ENCODE results near the gene SCMH1. TPM values are rescaled to one million over a fixed set of nuclear protein-coding genes. Genes with fewer than 3 reads are reported as not detected.

Gene SCMH1
- total RNA-seq, 1 experiment from 2014 or later: 20.3 TPM

DNA sequence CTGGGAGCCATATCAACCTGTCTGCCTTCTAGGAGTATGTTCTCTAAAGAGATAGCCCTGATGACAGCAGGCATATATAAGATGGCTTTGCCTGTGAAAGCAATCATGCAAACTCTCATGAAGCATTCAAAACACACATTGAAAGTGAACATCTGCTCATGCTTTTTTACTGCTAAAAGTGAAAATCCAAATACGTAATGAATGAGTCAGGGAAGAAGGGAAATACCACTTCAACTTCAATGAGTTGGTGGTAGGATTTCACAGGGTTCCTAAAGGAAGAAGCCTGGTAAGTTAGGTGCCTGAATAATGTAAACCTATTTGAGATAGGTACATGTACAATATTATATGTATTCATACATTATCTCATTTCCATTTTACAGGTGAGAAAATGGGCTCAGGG is 170.1 kb downstream of the SCMH1 start:
- no peak for DNase-seq (ENCODE audit: low read depth)
- in situ Hi-C loops (cut with HindIII; ENCODE audit: low pct_unique_long_range_greater_than_20kb, low sequenced_read_pairs): no loop called here

- no peak for DNase-seq (ENCODE audit: low read depth)
- in situ Hi-C loops (cut with HindIII; ENCODE audit: low pct_unique_long_range_greater_than_20kb, low sequenced_read_pairs): no loop called here
Measured at GRCh38 chr1:41056907-41057306, 185.2 kb downstream of the SCMH1 start.

DNA sequence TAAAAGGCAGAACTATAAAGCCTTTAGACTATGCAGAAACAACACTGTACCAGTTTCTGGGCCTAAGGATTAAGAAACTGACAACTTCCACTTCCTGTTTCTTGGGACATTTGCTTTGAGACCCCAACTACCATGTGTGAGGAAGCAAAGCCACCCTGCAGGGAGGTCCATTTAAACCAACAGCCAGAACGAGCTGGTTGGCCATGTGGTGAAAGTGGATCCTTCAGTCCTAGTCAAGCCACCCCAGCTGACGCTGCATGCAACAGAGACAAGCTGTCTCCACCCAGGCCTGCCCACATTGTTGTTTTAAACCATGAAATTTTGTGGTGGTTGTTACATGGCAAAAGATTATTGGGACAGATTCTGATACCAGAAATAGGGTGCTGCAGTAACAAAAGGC is 188.8 kb downstream of the SCMH1 start:
- in situ Hi-C loops (cut with HindIII; ENCODE audit: low pct_unique_long_range_greater_than_20kb, low sequenced_read_pairs): no loop called here

DNA sequence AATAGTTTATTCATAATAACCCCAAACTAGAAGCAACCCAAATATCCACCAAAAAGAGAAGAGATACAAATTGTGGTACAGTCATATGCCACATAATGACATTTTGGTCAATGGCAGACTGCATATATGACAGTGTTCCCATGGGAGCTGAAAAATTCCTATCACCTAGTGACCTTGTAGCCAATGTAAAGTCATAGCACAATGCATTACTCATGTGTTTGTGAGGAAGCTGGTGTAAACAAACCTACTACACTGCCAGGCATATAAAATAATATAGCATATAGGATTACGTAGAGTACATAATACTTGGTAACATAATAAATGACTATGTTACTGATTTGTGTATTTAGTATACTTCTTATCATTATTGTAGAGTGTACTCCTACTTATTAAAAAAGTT is 191.1 kb downstream of the SCMH1 start:
- no peak for DNase-seq (ENCODE audit: low read depth)
- in situ Hi-C loops (cut with HindIII; ENCODE audit: low pct_unique_long_range_greater_than_20kb, low sequenced_read_pairs): no loop called here

More for the DNA sequence above, 188.8 kb downstream of the SCMH1 start:
- no peak for DNase-seq (ENCODE audit: low read depth)

DNA sequence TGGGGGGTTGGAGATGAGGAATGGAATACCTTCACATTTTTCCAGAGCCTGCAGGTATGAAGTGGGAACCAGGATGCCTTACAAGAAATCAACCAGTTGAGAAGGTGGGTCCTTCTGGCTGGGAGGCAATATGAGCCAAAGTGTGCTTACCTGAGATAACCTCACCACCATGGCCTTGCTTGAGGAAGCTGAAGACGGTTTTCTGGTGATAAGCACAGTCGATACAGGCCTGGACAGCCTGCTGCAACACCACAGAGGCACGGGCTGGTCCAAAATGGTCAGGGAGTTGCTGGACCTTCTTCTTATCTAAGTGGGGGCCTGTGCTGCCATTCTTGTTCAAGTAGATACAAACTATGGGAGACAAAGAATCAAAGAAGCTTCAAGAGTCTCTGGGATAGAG is 193.6 kb downstream of the SCMH1 start:
- no peak for DNase-seq (ENCODE audit: low read depth)
- in situ Hi-C loops (cut with HindIII; ENCODE audit: low pct_unique_long_range_greater_than_20kb, low sequenced_read_pairs): no loop called here

GRCh38 chr1:41046347-41046775 is 195.7 kb downstream of the SCMH1 start:
- no peak for DNase-seq (ENCODE audit: low read depth)
- in situ Hi-C loops (cut with HindIII; ENCODE audit: low pct_unique_long_range_greater_than_20kb, low sequenced_read_pairs): no loop called here

GRCh38 chr1:41045740-41046139 is 196.4 kb downstream of the SCMH1 start:
- DNase-seq (ENCODE audit: low read depth): no peak
- in situ Hi-C loops (cut with HindIII; ENCODE audit: low pct_unique_long_range_greater_than_20kb, low sequenced_read_pairs): no loop called here

DNA sequence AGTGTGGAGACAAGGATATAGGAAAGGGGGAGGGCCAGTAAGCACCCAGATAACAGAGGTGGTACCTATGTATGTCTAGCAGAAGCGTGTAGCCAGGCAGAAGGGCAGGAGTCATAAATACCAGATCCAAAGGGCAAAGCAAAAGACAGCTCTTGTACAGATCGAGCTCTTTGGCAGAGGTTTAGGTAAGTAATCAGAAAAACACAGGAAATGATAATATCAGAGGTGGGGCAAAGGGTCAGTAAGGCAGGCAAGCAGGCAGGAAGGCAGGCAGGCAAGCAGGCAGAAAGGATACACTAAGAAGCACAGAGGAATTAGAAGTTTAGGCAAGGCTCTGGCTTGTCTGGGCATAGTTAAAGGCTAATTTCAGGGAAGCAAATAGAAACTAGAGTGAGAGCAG is 197.9 kb downstream of the SCMH1 start:
- no peak for DNase-seq (ENCODE audit: low read depth)
- in situ Hi-C loops (cut with HindIII; ENCODE audit: low pct_unique_long_range_greater_than_20kb, low sequenced_read_pairs): no loop called here

DNA sequence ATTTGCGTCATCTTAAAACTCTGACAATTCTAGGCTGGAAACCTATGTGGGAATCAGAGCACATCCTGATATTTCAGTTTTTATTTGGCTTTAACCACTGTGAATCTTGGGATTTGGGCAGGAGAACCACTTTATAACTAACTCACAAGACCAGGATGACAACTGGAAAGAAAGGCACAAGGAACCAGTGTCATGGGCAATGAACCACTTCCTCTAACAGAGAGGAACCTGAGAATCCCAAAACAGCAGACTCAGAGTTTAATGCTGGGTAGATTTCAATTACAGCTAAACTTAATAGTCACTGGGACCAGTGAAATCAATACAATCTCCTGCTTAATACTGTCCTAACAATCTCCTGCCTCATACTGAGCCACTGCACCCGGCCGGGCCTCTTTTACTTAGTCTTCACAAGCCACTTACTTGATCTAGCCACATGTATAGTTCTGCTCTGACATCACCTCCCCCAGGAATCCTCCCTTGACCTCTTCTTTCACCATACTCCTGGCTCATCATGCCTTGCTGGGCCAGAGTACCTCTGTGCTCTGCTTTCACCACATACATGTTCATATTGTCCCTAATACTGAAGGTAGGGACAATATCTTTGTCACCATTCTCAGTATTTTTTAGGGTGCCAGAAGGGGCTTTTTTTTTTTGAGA is 200.4 kb downstream of the SCMH1 start:
- in situ Hi-C loops (cut with HindIII; ENCODE audit: low pct_unique_long_range_greater_than_20kb, low sequenced_read_pairs): no loop called here
- no peak for DNase-seq (ENCODE audit: low read depth)

- in situ Hi-C loops (cut with HindIII; ENCODE audit: low pct_unique_long_range_greater_than_20kb, low sequenced_read_pairs): no loop called here
- no peak for DNase-seq (ENCODE audit: low read depth)
Measured at GRCh38 chr1:41038110-41038509, 204.0 kb downstream of the SCMH1 start.

GRCh38 chr1:41037116-41037903 is 204.8 kb downstream of the SCMH1 start:
- in situ Hi-C loops (cut with HindIII; ENCODE audit: low pct_unique_long_range_greater_than_20kb, low sequenced_read_pairs): no loop called here
- DNase-seq (ENCODE audit: low read depth): no peak

DNA sequence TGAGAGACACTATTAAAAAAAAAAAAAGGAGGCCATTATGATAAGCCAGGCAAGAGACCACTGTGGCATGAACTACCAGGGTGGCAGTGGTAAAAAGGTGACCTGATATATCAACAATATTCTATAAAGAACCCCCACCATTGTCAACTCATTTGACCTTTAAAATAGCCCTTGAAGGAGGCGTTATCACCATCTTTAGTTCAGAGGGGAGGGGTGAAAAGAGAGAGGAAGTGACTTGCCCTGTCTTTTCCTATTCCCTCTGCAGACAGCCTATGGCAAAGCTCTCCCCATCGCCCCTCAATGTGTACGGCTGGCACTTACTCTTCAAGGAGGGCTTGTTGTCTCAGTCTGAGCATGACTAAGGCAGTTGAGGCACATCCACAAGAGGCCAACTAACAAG is 208.8 kb downstream of the SCMH1 start:
- in situ Hi-C loops (cut with HindIII; ENCODE audit: low pct_unique_long_range_greater_than_20kb, low sequenced_read_pairs): no loop called here
- DNase-seq (ENCODE audit: low read depth): no peak

- in situ Hi-C loops (cut with HindIII; ENCODE audit: low pct_unique_long_range_greater_than_20kb, low sequenced_read_pairs): no loop called here
- DNase-seq (ENCODE audit: low read depth): no peak
Measured at GRCh38 chr1:41032147-41032546, 210.0 kb downstream of the SCMH1 start.

GRCh38 chr1:41030872-41031616 is 211.1 kb downstream of the SCMH1 start:
- in situ Hi-C loops (cut with HindIII; ENCODE audit: low pct_unique_long_range_greater_than_20kb, low sequenced_read_pairs): no loop called here
- DNase-seq (ENCODE audit: low read depth): no peak

GRCh38 chr1:41028034-41028642 is 214.0 kb downstream of the SCMH1 start:
- in situ Hi-C loops (cut with HindIII; ENCODE audit: low pct_unique_long_range_greater_than_20kb, low sequenced_read_pairs): no loop called here
- no peak for DNase-seq (ENCODE audit: low read depth)

- no peak for DNase-seq (ENCODE audit: low read depth)
- in situ Hi-C loops (cut with HindIII; ENCODE audit: low pct_unique_long_range_greater_than_20kb, low sequenced_read_pairs): no loop called here
Measured at GRCh38 chr1:41025979-41026819, 215.9 kb downstream of the SCMH1 start.

DNA sequence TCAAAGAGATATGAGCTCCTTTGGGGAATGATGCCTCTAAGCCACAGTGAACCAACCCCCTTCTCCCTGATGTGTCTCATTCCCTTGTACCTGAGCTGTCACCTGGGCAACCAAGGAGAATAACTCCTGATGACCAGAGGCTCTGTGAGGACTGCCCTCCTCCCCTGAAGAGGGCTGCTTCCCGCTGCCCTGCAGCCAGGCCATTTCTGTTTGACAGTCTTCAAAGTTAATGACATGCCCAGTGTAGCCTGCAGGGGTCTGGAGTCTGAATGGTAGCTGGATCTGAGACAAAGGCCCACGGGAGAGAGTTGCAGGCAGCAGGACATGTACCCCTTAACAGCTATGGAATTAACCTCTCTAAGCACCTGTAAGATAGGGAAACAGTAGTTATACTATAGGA is 217.2 kb downstream of the SCMH1 start:
- in situ Hi-C loops (cut with HindIII; ENCODE audit: low pct_unique_long_range_greater_than_20kb, low sequenced_read_pairs): no loop called here
- DNase-seq (ENCODE audit: low read depth): no peak

All from Caki2 (cell line).